Measurements from ENCODE around the gene COL7A1. TPM values are rescaled to one million over a fixed set of nuclear protein-coding genes. Genes with fewer than 3 reads are reported as not detected.

Gene COL7A1
- total RNA-seq, 2 experiments from 2014 or later = 4.1 to 10.8 TPM

- CTCF ChIA-PET (ENCODE audit: unreplicated experiment) = interaction anchor here (0.6 kb wide), 1 partner anchor 29 kb away, joined by 3 read pairs; no protein-coding TSS in a partner anchor
- Histone ChIP-seq H3K79me2 (ENCODE audit: insufficient read depth, low read depth, low read length) (no peaks in the 10 kb centered on the region), H3K9me3 (ENCODE audit: low read length) (no peaks in the 10 kb centered on the region), H3K9me2 (ENCODE audit: insufficient read depth, low read length) (no peaks in the 10 kb centered on the region), H3K4me2 (ENCODE audit: low read length) (peak overlapping the region; percentile 35; the same call in 1 of the 2 replicates), H2AFZ (ENCODE audit: low read length) (peak overlapping the region; percentile 22; the same call in 1 of the 2 replicates), H3K36me3 (ENCODE audit: insufficient read depth, low read length) (no peaks in the 10 kb centered on the region), H3K4me3 (ENCODE audit: low read depth, low read length, poor library complexity, severe bottlenecking) (no peak overlapping the region), H4K20me1 (ENCODE audit: insufficient read depth, low read length) (no peaks in the 10 kb centered on the region), H3K4me1 (ENCODE audit: insufficient read depth, low read length, poor library complexity, severe bottlenecking) (peaks cover 40% of the 10 kb centered on the region), H3K27ac (ENCODE audit: low read depth, low read length, poor library complexity, severe bottlenecking) (no peak overlapping the region)
- TF ChIP-seq CTCF (conservative IDR thresholded peaks at IDR 0.05; ENCODE audit: low read length) (no peak), EZH2phosphoT487 (IDR thresholded peaks at IDR 0.05; ENCODE audit: borderline replicate concordance, low read depth, low read length) (no peak)
- no TSS peak for BruUV-seq (replicated peaks)
- intact Hi-C loops (cut with micrococcal nuclease; ENCODE audit: unreplicated experiment) = loop anchor here (5.0 kb wide), 1 partner anchor 101 kb away; the partner anchor contains the start of gene CELSR3
- DNase-seq (ENCODE audit: low spot score) = peak; percentile 40
- POLR2A ChIA-PET = no interaction called here
Measured at GRCh38 chr3:48561045-48561736, 33.9 kb downstream of the COL7A1 start.

GRCh38 chr3:48560648-48561018 is 34.5 kb downstream of the COL7A1 start:
- BruUV-seq (replicated peaks) = no TSS peak
- H3K27ac ChIP-seq (ENCODE audit: low read depth, low read length, poor library complexity, severe bottlenecking) = peak overlapping the region; percentile 0
- H3K36me3 ChIP-seq (ENCODE audit: insufficient read depth, low read length) = no peaks in the 10 kb centered on the region
- H4K20me1 ChIP-seq (ENCODE audit: insufficient read depth, low read length) = no peaks in the 10 kb centered on the region
- peak overlapping the region; percentile 35; the same call in 1 of the 2 replicates for H3K4me2 ChIP-seq (ENCODE audit: low read length)
- H3K4me1 ChIP-seq (ENCODE audit: insufficient read depth, low read length, poor library complexity, severe bottlenecking) = peaks cover 46% of the 10 kb centered on the region
- H3K79me2 ChIP-seq (ENCODE audit: insufficient read depth, low read depth, low read length) = no peaks in the 10 kb centered on the region
- no peaks in the 10 kb centered on the region for H3K9me3 ChIP-seq (ENCODE audit: low read length)
- ChIA-PET POLR2A (no interaction called here), CTCF (ENCODE audit: unreplicated experiment) (interaction anchor here (0.6 to 0.8 kb wide), 2 partner anchors 29 to 88 kb away, joined by 3 to 4 read pairs; no protein-coding TSS in a partner anchor)
- no peak for DNase-seq (ENCODE audit: low spot score)
- intact Hi-C loops (cut with micrococcal nuclease; ENCODE audit: unreplicated experiment) = loop anchor here (5.0 kb wide), 1 partner anchor 102 kb away; the partner anchor contains the start of gene CELSR3
- no peak for TF ChIP-seq CTCF (conservative IDR thresholded peaks at IDR 0.05; ENCODE audit: low read length)
- no peak for TF ChIP-seq EZH2phosphoT487 (IDR thresholded peaks at IDR 0.05; ENCODE audit: borderline replicate concordance, low read depth, low read length)
- H3K9me2 ChIP-seq (ENCODE audit: insufficient read depth, low read length) = no peaks in the 10 kb centered on the region
- peak overlapping the region; percentile 22; the same call in 1 of the 2 replicates for H2AFZ ChIP-seq (ENCODE audit: low read length)
- H3K4me3 ChIP-seq (ENCODE audit: low read depth, low read length, poor library complexity, severe bottlenecking) = no peak overlapping the region
